ENCODE data around the gene CSPG4.

Gene CSPG4

DNA sequence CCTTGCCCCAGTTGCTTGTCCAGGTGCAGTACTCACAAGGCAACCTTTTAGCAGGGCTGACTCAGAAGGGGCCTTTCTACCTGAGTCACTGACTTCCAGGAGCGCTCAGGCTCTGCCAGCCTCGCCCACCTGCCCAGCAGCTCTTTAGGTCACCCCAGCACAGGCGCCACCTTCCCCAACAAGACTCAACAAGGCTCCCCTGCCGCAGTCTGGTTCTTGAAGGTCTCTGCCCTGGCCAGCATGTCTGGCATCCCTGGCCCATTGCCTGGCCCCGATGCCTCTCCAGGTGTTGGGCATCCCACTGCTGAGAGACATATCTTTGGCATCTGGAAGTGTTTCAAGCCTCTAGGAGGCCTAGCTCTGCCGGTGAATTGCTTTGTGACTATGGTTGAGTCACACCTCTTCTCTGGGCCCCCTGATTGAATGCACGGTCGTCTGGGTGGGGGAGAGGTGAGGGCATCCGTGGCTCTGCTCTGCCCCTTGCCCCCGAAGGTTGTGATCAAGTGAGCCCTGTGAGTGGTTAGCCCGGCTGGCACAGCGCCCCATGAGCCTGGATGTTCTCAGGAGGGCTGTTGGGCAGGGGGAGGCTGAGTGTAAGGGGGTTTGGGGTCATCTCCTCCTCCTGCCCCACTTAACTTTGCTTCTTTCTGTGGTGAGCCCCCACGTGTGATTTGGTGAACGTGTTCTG is 43.3 kb downstream of the CSPG4 start:
- DNase-seq: no peak

DNA sequence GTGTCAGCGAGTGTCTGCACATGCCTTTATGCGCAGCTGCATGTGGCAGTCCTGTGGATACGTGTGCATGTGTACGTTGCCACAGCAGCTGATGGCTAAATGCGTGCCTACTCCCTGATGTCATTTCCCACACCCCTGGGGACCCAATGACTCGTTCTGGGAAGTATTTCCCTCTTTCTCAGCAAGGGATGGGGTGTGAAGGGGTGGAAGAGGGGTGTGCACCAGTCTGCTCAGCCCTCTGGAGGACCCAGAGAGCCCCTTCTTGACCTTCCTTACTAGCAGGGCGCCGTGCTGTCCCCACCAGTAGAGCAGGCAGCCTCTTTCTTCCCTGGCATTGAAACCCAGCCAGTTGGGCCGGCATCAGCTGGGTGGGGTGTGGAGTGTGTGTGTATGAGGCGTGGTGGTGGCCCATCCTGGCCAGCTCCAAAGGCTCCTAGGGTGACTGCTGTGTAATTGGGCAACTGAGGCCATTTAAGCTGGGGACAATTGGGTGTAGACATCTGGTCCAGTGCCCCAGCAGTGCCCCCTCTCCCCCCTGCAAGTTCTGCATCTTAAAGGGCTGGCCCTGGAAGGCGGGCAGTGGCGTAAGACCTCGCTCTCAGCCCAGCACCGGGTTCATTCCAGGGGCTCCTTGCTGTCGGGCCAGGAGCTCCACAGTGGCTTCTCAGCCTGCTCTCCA is 45.7 kb downstream of the CSPG4 start:
- no peak for DNase-seq

- DNase-seq: no peak
These were observed 48.7 kb downstream of the CSPG4 start for GRCh38 chr15:75663931-75664421.

GRCh38 chr15:75662823-75663519 is 49.7 kb downstream of the CSPG4 start:
- no peak for DNase-seq

GRCh38 chr15:75661756-75662140 is 50.9 kb downstream of the CSPG4 start:
- DNase-seq: no peak

- DNase-seq: no peak
These were observed 51.4 kb downstream of the CSPG4 start for GRCh38 chr15:75661100-75661755.

GRCh38 chr15:75659928-75660645 is 52.6 kb downstream of the CSPG4 start:
- no peak for DNase-seq

DNA sequence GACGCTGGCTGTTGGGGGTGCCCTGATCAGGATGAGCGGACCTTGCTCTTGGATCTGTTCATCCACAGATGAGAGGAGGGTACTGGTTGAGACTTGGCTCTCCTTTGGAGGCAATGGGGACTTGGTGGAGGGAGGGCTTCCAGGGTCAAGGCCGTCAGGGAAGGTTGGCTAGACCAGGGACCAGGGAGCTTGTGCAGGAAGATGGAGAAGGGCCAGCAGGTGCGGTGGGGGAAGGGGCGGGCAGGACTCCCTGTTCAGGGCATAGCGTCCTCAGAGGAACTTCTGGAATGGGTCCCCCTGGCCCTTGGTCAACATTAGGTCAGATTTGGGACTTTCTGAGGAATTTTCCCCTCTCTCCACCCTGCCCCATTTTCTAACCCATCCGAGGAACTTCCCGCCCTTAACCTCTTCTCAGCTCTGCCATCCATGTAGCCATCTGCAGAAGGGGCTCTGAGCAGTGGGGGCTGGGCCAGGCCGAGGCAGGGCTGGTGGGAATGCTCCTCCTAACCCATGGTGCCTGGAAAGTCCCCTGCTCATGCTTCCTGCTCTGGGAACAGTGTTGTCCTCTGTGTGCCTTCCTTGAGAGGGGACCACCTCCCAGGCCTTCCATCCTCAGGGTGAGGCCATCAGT is 53.4 kb downstream of the CSPG4 start:
- DNase-seq: no peak

GRCh38 chr15:75656813-75657212 is 55.8 kb downstream of the CSPG4 start:
- no peak for DNase-seq

- DNase-seq: no peak
These were observed 56.3 kb downstream of the CSPG4 start for GRCh38 chr15:75656331-75656730.

DNA sequence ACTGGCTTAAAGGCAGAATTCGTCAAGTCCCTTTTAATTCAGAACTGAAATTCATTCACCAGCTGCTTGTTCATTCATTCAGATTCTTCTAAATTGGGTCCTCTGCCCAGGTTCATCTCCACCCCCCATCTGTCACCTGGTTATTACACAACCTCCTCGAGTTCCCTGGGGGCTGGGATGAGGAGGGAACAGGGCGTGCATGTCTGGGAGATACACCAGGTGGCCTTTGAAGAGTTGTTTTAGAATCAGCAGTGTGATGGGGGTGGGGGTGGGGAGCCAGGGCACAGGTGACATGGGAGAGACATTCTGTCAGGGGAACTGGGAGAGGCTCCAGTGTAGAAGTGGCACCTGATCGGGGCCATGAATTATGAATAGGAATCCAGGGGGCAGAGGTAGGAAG is 56.7 kb downstream of the CSPG4 start:
- DNase-seq: no peak

- DNase-seq: no peak
These were observed 58.3 kb downstream of the CSPG4 start for GRCh38 chr15:75654201-75654907.

- no peak for DNase-seq
These were observed 59.2 kb downstream of the CSPG4 start for GRCh38 chr15:75653347-75653913.

- DNase-seq: no peak
These were observed 60.7 kb downstream of the CSPG4 start for GRCh38 chr15:75651810-75652543.

- DNase-seq: no peak
These were observed 61.5 kb downstream of the CSPG4 start for GRCh38 chr15:75650908-75651809.

DNA sequence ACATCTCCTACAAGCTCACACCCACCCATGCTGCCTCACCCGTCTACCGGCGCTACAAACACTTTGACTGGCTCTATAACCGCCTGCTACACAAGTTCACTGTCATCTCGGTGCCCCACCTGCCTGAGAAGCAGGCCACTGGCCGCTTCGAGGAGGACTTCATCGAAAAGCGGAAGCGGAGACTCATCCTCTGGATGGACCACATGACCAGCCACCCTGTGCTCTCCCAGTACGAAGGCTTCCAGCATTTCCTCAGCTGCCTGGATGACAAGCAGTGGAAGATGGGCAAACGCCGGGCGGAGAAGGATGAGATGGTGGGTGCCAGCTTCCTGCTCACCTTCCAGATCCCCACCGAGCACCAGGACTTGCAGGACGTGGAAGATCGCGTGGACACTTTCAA is 62.8 kb downstream of the CSPG4 start:
- DNase-seq: no peak

- no peak for DNase-seq
These were observed 63.4 kb downstream of the CSPG4 start for GRCh38 chr15:75649045-75649761.

- DNase-seq: no peak
These were observed 64.3 kb downstream of the CSPG4 start for GRCh38 chr15:75648156-75649000.

All from stimulated activated naive CD4-positive, alpha-beta T cell (primary cell).